Measurements from ENCODE around the gene MRPL44.

MRPL44 gene

DNA sequence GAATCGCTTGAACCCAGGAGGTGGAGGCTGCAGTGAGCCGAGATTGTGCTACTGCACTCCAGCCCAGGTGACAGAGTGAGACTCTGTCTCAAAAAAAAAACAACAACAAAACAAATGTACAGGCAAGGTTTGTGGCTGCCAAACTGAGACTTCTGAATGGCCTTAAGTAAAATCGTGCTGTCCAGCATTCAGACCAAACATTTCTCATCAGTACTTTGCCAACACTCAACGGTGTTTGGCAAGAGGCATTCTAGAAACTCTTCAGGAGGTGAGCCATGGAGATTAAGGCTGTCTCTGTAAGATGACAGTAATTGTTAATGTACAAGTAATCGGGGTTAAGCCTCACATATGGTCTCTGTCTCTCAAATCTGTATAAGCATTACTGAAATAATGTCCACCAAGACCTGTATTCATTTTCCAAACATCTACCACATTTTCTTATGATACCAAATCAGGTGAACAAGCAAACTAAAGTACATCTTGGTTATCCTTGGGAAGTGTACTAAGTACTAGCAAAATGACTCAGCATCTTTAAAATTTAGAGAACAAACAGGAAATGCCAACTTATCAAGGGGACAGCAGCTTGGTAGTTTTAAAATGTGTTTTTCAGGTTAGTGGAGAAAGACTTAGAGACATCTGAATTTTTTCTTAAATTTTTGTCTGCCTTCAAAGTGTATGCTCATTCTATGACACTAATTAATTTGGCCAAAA lies 52.5 kb downstream of the MRPL44 start:
- Histone ChIP-seq H3K4me3 (ENCODE audit: extremely low read depth, insufficient read depth, low read length, poor library complexity, severe bottlenecking) (no peak overlapping the region), H3K27ac (ENCODE audit: low read depth, low read length, severe bottlenecking) (peak overlapping the region; percentile 54), H3K36me3 (ENCODE audit: control insufficient read depth, insufficient read depth, low read length) (peaks cover 20% of the 10 kb centered on the region), H3K4me1 (ENCODE audit: control insufficient read depth, insufficient read depth, low read length, poor library complexity, severe bottlenecking) (peaks cover 38% of the 10 kb centered on the region), H3K9me3 (ENCODE audit: control insufficient read depth, low read length) (no peaks in the 10 kb centered on the region)
- whole genome bisulfite sequencing, 2 experiments (ENCODE audit: insufficient coverage in 2 of 2), result 100% methylated on average over 2 to 3 of the region's 5 CpGs

DNA sequence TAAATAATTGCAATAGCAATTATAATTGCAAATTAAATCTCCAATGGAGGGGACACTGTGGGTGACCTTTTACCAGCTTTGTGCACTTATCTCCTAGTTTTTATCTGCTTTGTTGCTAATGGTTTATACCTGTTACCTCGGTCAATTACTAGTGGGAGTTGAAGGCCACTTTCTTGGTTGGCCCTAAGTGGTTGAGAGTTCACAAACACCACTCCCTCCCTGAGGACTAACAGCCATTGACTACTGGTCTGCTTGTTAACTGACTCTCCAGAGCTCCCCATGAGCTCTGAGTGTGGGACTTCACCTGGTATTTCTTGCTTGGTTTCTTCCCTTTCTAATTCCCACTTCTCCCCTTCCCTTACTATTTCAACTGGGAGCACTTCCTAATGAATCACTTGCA lies 54.6 kb downstream of the MRPL44 start:
- H3K9me3 ChIP-seq (ENCODE audit: control insufficient read depth, low read length), result no peaks in the 10 kb centered on the region
- peaks cover 24% of the 10 kb centered on the region for H3K36me3 ChIP-seq (ENCODE audit: control insufficient read depth, insufficient read depth, low read length)
- peaks cover 38% of the 10 kb centered on the region for H3K4me1 ChIP-seq (ENCODE audit: control insufficient read depth, insufficient read depth, low read length, poor library complexity, severe bottlenecking)
- no peak overlapping the region for H3K4me3 ChIP-seq (ENCODE audit: extremely low read depth, insufficient read depth, low read length, poor library complexity, severe bottlenecking)
- no peak overlapping the region for H3K27ac ChIP-seq (ENCODE audit: low read depth, low read length, severe bottlenecking)
- no CpG with 5 or more reads among the region's 1 CpG for WGBS, 2 experiments (ENCODE audit: insufficient coverage in 2 of 2)

DNA sequence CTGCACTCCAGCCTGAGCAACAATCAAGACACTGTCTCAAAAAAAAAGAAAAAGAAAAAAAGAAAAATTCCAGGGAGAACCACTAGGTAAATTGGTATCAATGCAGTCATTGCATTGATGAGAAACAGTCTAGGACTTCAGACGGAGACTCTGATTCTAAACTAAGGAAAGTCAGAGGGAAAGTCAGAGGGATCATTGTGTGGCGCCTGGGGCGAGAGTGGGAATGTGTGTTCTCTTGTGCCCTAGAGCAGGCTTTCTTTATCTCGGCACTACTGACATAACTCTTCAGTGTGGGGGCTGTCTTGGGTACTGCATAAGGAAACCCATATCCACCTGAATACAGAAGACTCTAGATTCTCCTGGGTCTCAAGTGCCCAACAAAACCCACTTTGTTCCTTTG lies 57.1 kb downstream of the MRPL44 start:
- Histone ChIP-seq H3K9me3 (ENCODE audit: control insufficient read depth, low read length) (no peaks in the 10 kb centered on the region), H3K36me3 (ENCODE audit: control insufficient read depth, insufficient read depth, low read length) (peaks cover 24% of the 10 kb centered on the region), H3K27ac (ENCODE audit: low read depth, low read length, severe bottlenecking) (no peak overlapping the region), H3K4me1 (ENCODE audit: control insufficient read depth, insufficient read depth, low read length, poor library complexity, severe bottlenecking) (peaks cover 24% of the 10 kb centered on the region), H3K4me3 (ENCODE audit: extremely low read depth, insufficient read depth, low read length, poor library complexity, severe bottlenecking) (no peak overlapping the region)
- 80 to 89% methylated on average over 1 to 2 of the region's 4 CpGs for WGBS, 2 experiments (ENCODE audit: insufficient coverage in 2 of 2)

DNA sequence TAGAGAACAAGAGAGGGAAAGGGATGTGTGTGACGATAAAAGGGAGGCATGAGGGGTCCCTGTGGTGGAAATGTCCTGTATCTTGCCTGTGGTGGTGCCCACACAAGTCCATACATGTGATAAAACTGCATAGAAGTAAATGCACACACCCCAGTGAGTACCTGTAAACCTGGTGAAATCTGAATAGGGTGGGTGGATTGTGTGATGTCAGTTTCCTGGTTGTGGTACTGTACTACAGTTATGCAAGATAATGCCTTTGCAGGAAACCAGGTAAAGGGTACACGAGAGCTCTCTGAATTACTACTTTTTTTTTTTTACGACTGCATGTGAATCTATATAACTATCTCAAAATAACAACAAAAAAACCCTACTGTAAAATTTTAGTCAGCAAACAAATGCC lies 59.7 kb downstream of the MRPL44 start:
- no peak overlapping the region for H3K27ac ChIP-seq (ENCODE audit: low read depth, low read length, severe bottlenecking)
- no peak overlapping the region for H3K4me3 ChIP-seq (ENCODE audit: extremely low read depth, insufficient read depth, low read length, poor library complexity, severe bottlenecking)
- WGBS, 2 experiments (ENCODE audit: insufficient coverage in 2 of 2), result 90 to 92% methylated on average over 2 of the region's 3 CpGs
- peaks cover 38% of the 10 kb centered on the region for H3K36me3 ChIP-seq (ENCODE audit: control insufficient read depth, insufficient read depth, low read length)
- H3K4me1 ChIP-seq (ENCODE audit: control insufficient read depth, insufficient read depth, low read length, poor library complexity, severe bottlenecking), result peaks cover 6% of the 10 kb centered on the region
- no peaks in the 10 kb centered on the region for H3K9me3 ChIP-seq (ENCODE audit: control insufficient read depth, low read length)

Measured in mesodermal cell (in vitro differentiated cells).